Kidney epithelial cell (primary cell): ENCODE results near the gene DHRSX. TPM values are rescaled to one million over a fixed set of nuclear protein-coding genes. Genes with fewer than 3 reads are reported as not detected.
"Not testable (repeated sequence)": the region's sequence is repeated elsewhere in the genome, so short reads cannot be mapped to it uniquely, and the experiment has no call there.

Source experiments
- DNase-seq: peaks from one replicate; pipeline ENCODE4 v3.0.0-alpha.2; 2010; ENCODE audit warnings: low read depth
- H3K27me3 ChIP-seq: 2 replicates; pipeline ENCODE4 v1.6.0; 2011; ENCODE audit warnings: low read length; ENCODE audit not compliant: control insufficient read depth, insufficient read depth
- H3K36me3 ChIP-seq: 2 replicates; pipeline ENCODE4 v1.5.1; 2011; ENCODE audit warnings: low read length; ENCODE audit not compliant: control insufficient read depth, insufficient read depth
- H3K4me3 ChIP-seq: 2 replicates; pipeline ENCODE4 v1.5.1; 2011; ENCODE audit warnings: low read depth, mild to moderate bottlenecking, control low read depth, low read length
- CTCF ChIP-seq: IDR thresholded peaks from 2 replicates; pipeline ENCODE4 v1.5.1; 2011; ENCODE audit warnings: mild to moderate bottlenecking, moderate library complexity, low read length, control low read depth, inconsistent platforms; ENCODE audit not compliant: insufficient read depth, poor library complexity, severe bottlenecking
- total RNA-seq: library from RNA; depleted of rRNA; stranded (reverse); fragments of >200 nt; gene quantifications from 2 replicates; pipeline ENCODE4 v1.2.3, GENCODE V29; 2015

The DHRSX gene
- total RNA-seq, 1 donor from 2014 or later: 31.2 TPM

- peak; percentile 55 for DNase-seq
- no peaks in the 10 kb centered on the region for H3K27me3 ChIP-seq
- no peak overlapping the region for H3K4me3 ChIP-seq
- H3K36me3 ChIP-seq: no peaks in the 10 kb centered on the region
- TF ChIP-seq CTCF: no peak
These were observed 115.6 kb downstream of the DHRSX start for GRCh38 chrX:2385224-2385623.

- H3K36me3 ChIP-seq: no peaks in the 10 kb centered on the region
- TF ChIP-seq CTCF: no peak
- H3K4me3 ChIP-seq: no peak overlapping the region
- DNase-seq: no peak
- no peaks in the 10 kb centered on the region for H3K27me3 ChIP-seq
These were observed 116.3 kb downstream of the DHRSX start for GRCh38 chrX:2384486-2384885.

GRCh38 chrX:2383735-2384134, 117.0 kb downstream of the DHRSX start:
- no peak overlapping the region for H3K4me3 ChIP-seq
- DNase-seq: no peak
- no peak for TF ChIP-seq CTCF
- no peaks in the 10 kb centered on the region for H3K36me3 ChIP-seq
- no peaks in the 10 kb centered on the region for H3K27me3 ChIP-seq

- Histone ChIP-seq H3K36me3 (no peaks in the 10 kb centered on the region), H3K4me3 (no peak overlapping the region), H3K27me3 (no peaks in the 10 kb centered on the region)
- no peak for DNase-seq
- no peak for TF ChIP-seq CTCF
These were observed 117.6 kb downstream of the DHRSX start for GRCh38 chrX:2383144-2383543.

GRCh38 chrX:2382433-2383048, 118.2 kb downstream of the DHRSX start:
- not testable (repeated sequence) for DNase-seq, H3K4me3 ChIP-seq, H3K27me3 ChIP-seq, H3K36me3 ChIP-seq

- Histone ChIP-seq H3K4me3 (no peak overlapping the region), H3K27me3 (no peaks in the 10 kb centered on the region), H3K36me3 (no peaks in the 10 kb centered on the region)
- DNase-seq: no peak
- no peak for TF ChIP-seq CTCF
These were observed 124.6 kb downstream of the DHRSX start for GRCh38 chrX:2376166-2376565.
